HepG2 (cell line): Measurements from ENCODE around the gene ESRP2. TPM values are rescaled to one million over a fixed set of nuclear protein-coding genes. Genes with fewer than 3 reads are reported as not detected.

ENCODE experiments used
- ATAC-seq: fragments of 200-7000 bp; cut with Tn5 transposase; 3 replicates; pipeline ENCODE4 v1.9.1; 2020; ENCODE audit warnings: mild to moderate bottlenecking, moderate library complexity
- BruUV-seq: library from RNA; stranded (reverse); fragments of 400-500 nt; replicated peaks from 2 replicates; lab custom pipeline; 2021; lab: Mats Ljungman, UMichigan
- CTCF ChIA-PET: fragments of 300-600 bp; formaldehyde crosslinking; extraction: SDS; loops from one replicate; lab custom pipeline; 2021; ENCODE audit warnings: low total read pairs, inconsistent platforms, low intra/inter-chr PET ratio; lab: Yijun Ruan, JAX
- POLR2A ChIA-PET: fragments of 350-600 bp; sonication (Branson Sonifier 250); formaldehyde crosslinking; loops from one replicate; lab custom pipeline; 2020; ENCODE audit warnings: antibody characterized with exemption, inconsistent platforms; lab: Yijun Ruan, JAX
- DNase-seq: peaks from one replicate; pipeline ENCODE4 v3.0.0-alpha.2; 2015; ENCODE audit warnings: low spot score
- FAIRE-seq: peaks from 3 replicates; lab custom pipeline; 2011; peaks lifted over from hg19 to GRCh38; lab: Jason Lieb, UNC
- H2AFZ ChIP-seq: one replicate; pipeline ENCODE4 v1.6.1; 2011; ENCODE audit warnings: low read length, inconsistent platforms
- H3K27ac ChIP-seq: fragments of 300-600 bp; 3 replicates; pipeline ENCODE4 v1.8.0; 2011; ENCODE audit warnings: mixed run types, mild to moderate bottlenecking, mixed read lengths, low read length, inconsistent platforms; ENCODE audit not compliant: insufficient read depth; ENCODE audit errors: extremely low read length
- H3K27me3 ChIP-seq, 2 experiments: fragments of 200-600 bp in 1 of 2; 2 replicates in 1 of 2; 3 replicates in 1 of 2; pipeline versions ENCODE4 v1.6.0 to v1.8.0; 2011; ENCODE audit warnings: low read length in 2 of 2, mild to moderate bottlenecking in 2 of 2, moderate library complexity in 2 of 2, inconsistent platforms in 1 of 2; ENCODE audit not compliant: insufficient read depth in 2 of 2, control insufficient read depth in 1 of 2
- H3K36me3 ChIP-seq, 2 experiments: fragments of 200-600 bp in 1 of 2; replicated peaks in 1 of 2; 2 replicates in 1 of 2; 3 replicates in 1 of 2; pipeline versions ENCODE4 v1.5.1 to v1.8.0; 2011; ENCODE audit warnings: low read length in 2 of 2, inconsistent platforms in 1 of 2; ENCODE audit not compliant: insufficient read depth in 2 of 2, control insufficient read depth in 1 of 2
- H3K4me1 ChIP-seq: 2 replicates; pipeline ENCODE4 v1.5.1; 2012; ENCODE audit warnings: low read length, inconsistent platforms; ENCODE audit not compliant: insufficient read depth
- H3K4me2 ChIP-seq: 2 replicates; pipeline ENCODE4 v1.6.0; 2011; ENCODE audit warnings: low read depth, low read length, inconsistent platforms
- H3K4me3 ChIP-seq, 3 experiments: fragments of 200-600 bp in 1 of 3; sonication (generic), shearing (Covaris generic) in 1 of 3; replicated peaks in 1 of 3; 2 replicates each; pipeline ENCODE4 v1.5.1; 2011 to 2016; ENCODE audit warnings: low read length in 3 of 3, inconsistent platforms in 2 of 3, low read depth in 2 of 3, mild to moderate bottlenecking in 2 of 3, control low read depth in 1 of 3, mixed read lengths in 1 of 3; ENCODE audit not compliant: insufficient read depth in 1 of 3
- H3K79me2 ChIP-seq: one replicate; pipeline ENCODE4 v1.6.1; 2011; ENCODE audit warnings: low read length, inconsistent platforms; ENCODE audit not compliant: insufficient read depth
- H3K9ac ChIP-seq: 2 replicates; pipeline ENCODE4 v1.6.0; 2011; ENCODE audit warnings: mild to moderate bottlenecking, low read depth, low read length, inconsistent platforms; ENCODE audit not compliant: insufficient read depth
- H3K9me3 ChIP-seq: 2 replicates; pipeline ENCODE4 v1.5.1; 2012; ENCODE audit warnings: mild to moderate bottlenecking, low read length
- H4K20me1 ChIP-seq: 2 replicates; pipeline ENCODE4 v1.6.0; 2011; ENCODE audit warnings: inconsistent platforms, mild to moderate bottlenecking, low read length, moderate library complexity; ENCODE audit not compliant: insufficient read depth
- AGO1 ChIP-seq: fragments of 200-400 bp; formaldehyde crosslinking; IDR thresholded peaks from 2 replicates; pipeline ENCODE4 v1.6.1; 2017; ENCODE audit warnings: mild to moderate bottlenecking, low read depth, low read length, moderate library complexity; ENCODE audit not compliant: poor library complexity, severe bottlenecking
- ARNT ChIP-seq: fragments of 450-650 bp; IDR thresholded peaks from 2 replicates; pipeline ENCODE4 v1.6.1; 2017
- BORCS8-MEF2B ChIP-seq: sonication (generic); formaldehyde crosslinking; IDR thresholded peaks from 2 replicates; pipeline ENCODE4 v1.8.0; 2022; ENCODE audit warnings: mild to moderate bottlenecking, missing genetic modification reagents
- GTF2F1 ChIP-seq: fragments of 150-350 bp; IDR thresholded peaks from 2 replicates; pipeline ENCODE4 v1.6.1; 2014; ENCODE audit warnings: low read length
- HIVEP1 ChIP-seq: sonication (generic); formaldehyde crosslinking; IDR thresholded peaks from 2 replicates; pipeline ENCODE4 v1.4.0; 2020; ENCODE audit warnings: mild to moderate bottlenecking, missing genetic modification reagents
- HMG20A ChIP-seq: IDR thresholded peaks from 2 replicates; pipeline ENCODE4 v1.6.1; 2016; ENCODE audit warnings: borderline replicate concordance
- KDM5B ChIP-seq: sonication (generic); formaldehyde crosslinking; IDR thresholded peaks from 2 replicates; pipeline ENCODE4 v1.4.0; 2020; ENCODE audit warnings: missing genetic modification reagents, mild to moderate bottlenecking, borderline replicate concordance
- KLF13 ChIP-seq: sonication (generic); formaldehyde crosslinking; IDR thresholded peaks from 2 replicates; pipeline ENCODE4 v1.4.0; 2020; ENCODE audit warnings: mild to moderate bottlenecking, missing genetic modification reagents
- MTA3 ChIP-seq: sonication (generic); formaldehyde crosslinking; IDR thresholded peaks from 2 replicates; pipeline ENCODE4 v1.4.0; 2020; ENCODE audit warnings: missing genetic modification reagents
- MZF1 ChIP-seq: sonication (generic); formaldehyde crosslinking; IDR thresholded peaks from 2 replicates; pipeline ENCODE4 v1.8.1; 2023; ENCODE audit warnings: mild to moderate bottlenecking, missing genetic modification reagents, borderline replicate concordance
- NFYC ChIP-seq: IDR thresholded peaks from 2 replicates; pipeline ENCODE4 v1.6.1; 2016; ENCODE audit warnings: missing genetic modification reagents, missing compliant biosample characterization
- PLRG1 ChIP-seq: fragments of 450-650 bp; conservative IDR thresholded peaks from 2 replicates; pipeline ENCODE4 v1.6.1; 2016
- PPARG ChIP-seq: conservative IDR thresholded peaks from 2 replicates; pipeline ENCODE4 v1.6.1; 2016; ENCODE audit warnings: missing biosample characterization, missing genetic modification reagents
- SOX5 ChIP-seq: IDR thresholded peaks from 2 replicates; pipeline ENCODE4 v1.6.1; 2016; ENCODE audit warnings: borderline replicate concordance
- SPEN ChIP-seq: sonication (generic); formaldehyde crosslinking; IDR thresholded peaks from 2 replicates; pipeline ENCODE4 v1.5.1; 2020; ENCODE audit warnings: low read depth, mild to moderate bottlenecking, missing genetic modification reagents
- ZBTB37 ChIP-seq: sonication (generic); formaldehyde crosslinking; IDR thresholded peaks from 2 replicates; pipeline ENCODE4 v1.4.0; 2020; ENCODE audit warnings: mild to moderate bottlenecking, missing genetic modification reagents
- ZMYM3 ChIP-seq: sonication (generic); formaldehyde crosslinking; IDR thresholded peaks from 2 replicates; pipeline ENCODE4 v1.5.1; 2020; ENCODE audit warnings: mild to moderate bottlenecking, missing genetic modification reagents
- ZMYM4 ChIP-seq: sonication (generic); formaldehyde crosslinking; IDR thresholded peaks from 2 replicates; pipeline ENCODE4 v1.8.1; 2023; ENCODE audit warnings: mild to moderate bottlenecking, missing genetic modification reagents
- ZNF138 ChIP-seq: sonication (generic); formaldehyde crosslinking; IDR thresholded peaks from 2 replicates; pipeline ENCODE4 v1.5.0; 2020; ENCODE audit warnings: mild to moderate bottlenecking, low read depth, missing genetic modification reagents
- WGBS: methylation state at CpG from one replicate; pipeline ENCODE4 v1.1.6; 2017; ENCODE audit warnings: low lambda C conversion rate; 5-methylcytosine and 5-hydroxymethylcytosine counted together
- in situ Hi-C: cut with HindIII; loops from 2 replicates; pipeline ENCODE4 v1.10.0; 2017; ENCODE audit warnings: low pct_unique_long_range_greater_than_20kb; ENCODE audit not compliant: extremely low pct_ligation_motif_present
- intact Hi-C: fragments of 100-400 bp; cut with micrococcal nuclease; formaldehyde crosslinking; loops from one replicate; pipeline ENCODE4 v1.10.0; 2022; ENCODE audit not compliant: unreplicated experiment
- polyA plus RNA-seq, 8 experiments: library from polyadenylated mRNA; depleted of rRNA in 3 of 8; stranded (reverse) in 7 of 8; unstranded in 1 of 8; fragments of >200 nt; fragmentation: Illumina TruSeq in 4 of 8; extraction: Trizol in 4 of 8; gene quantifications; 2 replicates each; pipeline versions ENCODE4 v1.2.1 to v1.2.3, GENCODE V29; 2011 to 2016; ENCODE audit warnings: low read depth in 4 of 8, missing spikeins in 1 of 8, mixed read lengths in 1 of 8; ENCODE audit not compliant: insufficient read depth in 1 of 8
- total RNA-seq, 5 experiments: library from RNA; depleted of rRNA; stranded (reverse); fragments of >200 nt; fragmentation: Illumina TruSeq; extraction: Trizol; gene quantifications; 2 replicates each; pipeline ENCODE4 v1.2.3, GENCODE V29; 2016; ENCODE audit warnings: low read depth in 1 of 5
- TF ChIP-seq, protein P1 (sequence below), 2 experiments: fragments of 450-650 bp in 1 of 2; sonication (generic) in 1 of 2; formaldehyde crosslinking; IDR thresholded peaks; 2 replicates each; pipeline versions ENCODE4 v1.5.0 to v1.8.0; 2020 to 2022; ENCODE audit warnings: mild to moderate bottlenecking in 1 of 2, missing genetic modification reagents in 1 of 2
- TF ChIP-seq, protein P2 (sequence below): sonication (generic); formaldehyde crosslinking; IDR thresholded peaks from 2 replicates; pipeline ENCODE4 v1.9.0; 2021; ENCODE audit warnings: missing genetic modification reagents, mild to moderate bottlenecking, borderline replicate concordance

ESRP2 gene
- total and polyA plus RNA-seq, 2 of the 13 experiments (the other 11 are each of a cell fraction or from before 2014, with no cell fraction given) = 21.1 to 32.4 TPM

DNA sequence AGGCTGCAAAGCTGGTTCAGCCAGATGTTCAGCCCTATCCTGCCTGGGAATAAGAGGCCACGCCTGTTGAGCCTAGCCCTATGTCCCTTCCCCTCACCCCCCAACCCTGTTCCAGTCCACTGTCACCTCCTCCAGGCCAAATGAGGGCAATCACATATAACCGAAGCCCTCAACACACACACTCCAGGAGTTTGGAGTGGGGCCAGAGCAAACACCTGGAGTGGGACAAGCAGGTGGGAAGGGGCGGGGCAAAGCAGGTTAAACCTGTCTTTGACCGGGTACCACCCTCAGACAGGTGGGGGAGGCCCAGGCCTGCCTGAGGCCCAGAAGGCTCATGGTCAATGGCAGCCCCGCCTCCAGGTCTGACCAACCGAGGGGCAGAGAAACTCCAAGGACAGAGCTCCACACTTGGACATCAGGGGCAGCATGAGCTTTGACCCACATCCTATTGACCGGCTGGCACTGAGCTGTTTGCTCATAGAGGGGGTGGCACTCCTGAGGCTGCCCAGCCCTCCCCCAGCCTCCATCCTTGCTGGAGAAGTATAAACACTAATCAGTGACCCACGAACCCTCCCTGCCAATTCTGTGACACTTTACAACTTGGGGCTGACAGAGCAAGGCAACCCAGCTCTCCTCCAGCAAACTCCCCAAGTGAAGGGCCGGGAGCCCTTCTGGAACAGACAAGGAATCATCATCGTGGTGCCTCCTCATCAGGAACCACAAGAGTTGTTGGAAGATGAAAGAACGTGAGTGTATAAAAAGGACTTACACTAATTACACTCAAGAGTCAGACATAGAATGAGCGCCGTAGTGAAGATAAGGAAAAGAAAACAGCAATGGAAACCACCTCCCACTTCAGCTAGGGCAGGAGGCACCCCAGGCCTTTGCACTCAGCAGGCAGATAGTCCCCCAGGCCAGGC, 1.5 kb downstream of the ESRP2 start:
- POLR2A ChIA-PET = interaction anchor here (0.7 to 5.6 kb wide), 25 partner anchors 10 to 389 kb away, joined by 3 to 100 read pairs (median 4); partner anchors contain the start of genes DUS2, LCAT, NFATC3 and PLA2G15
- Histone ChIP-seq H3K4me2 (peak overlapping the region; percentile 99), H4K20me1 (peaks cover 38% of the 10 kb centered on the region), H3K4me1 (peaks cover 38% of the 10 kb centered on the region), H3K27me3 (no peaks in the 10 kb centered on the region; a peak in 1 of 5 replicates), H3K27ac (peak overlapping the region; percentile 85), H3K9ac (peak overlapping the region; percentile 85), H2AFZ (no peak overlapping the region), H3K36me3 (peaks cover 33 to 39% of the 10 kb centered on the region in 2 experiments), H3K9me3 (no peaks in the 10 kb centered on the region), H3K4me3 (peak overlapping the region; percentile 66 to 94 (median 93)), H3K79me2 (peaks cover 29% of the 10 kb centered on the region)
- WGBS = 6% methylated on average over 13 of the region's 13 CpGs
- TSS peak; percentile 32 for BruUV-seq
- intact Hi-C loops (no loop called here), in situ Hi-C loops (loop anchor here (10.0 kb wide), 1 partner anchor 150 kb away; the partner anchor contains the start of gene NFATC3)
- FAIRE-seq = peak; percentile 93
- DNase-seq = peak; percentile 85
- CTCF ChIA-PET = interaction anchor here (0.9 kb wide), 1 partner anchor 27 kb away, joined by 3 read pairs; no protein-coding TSS in a partner anchor
- peak; percentile 43 for ATAC-seq
- TF ChIP-seq NFYC (CRISPR knock-in tag) = no peak
- TF ChIP-seq HIVEP1 (CRISPR knock-in tag) = no peak
- no peak for TF ChIP-seq AGO1
- TF ChIP-seq SPEN (CRISPR knock-in tag) = peak; percentile 76
- TF ChIP-seq, protein P1, sequence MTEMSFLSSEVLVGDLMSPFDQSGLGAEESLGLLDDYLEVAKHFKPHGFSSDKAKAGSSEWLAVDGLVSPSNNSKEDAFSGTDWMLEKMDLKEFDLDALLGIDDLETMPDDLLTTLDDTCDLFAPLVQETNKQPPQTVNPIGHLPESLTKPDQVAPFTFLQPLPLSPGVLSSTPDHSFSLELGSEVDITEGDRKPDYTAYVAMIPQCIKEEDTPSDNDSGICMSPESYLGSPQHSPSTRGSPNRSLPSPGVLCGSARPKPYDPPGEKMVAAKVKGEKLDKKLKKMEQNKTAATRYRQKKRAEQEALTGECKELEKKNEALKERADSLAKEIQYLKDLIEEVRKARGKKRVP (CRISPR knock-in tag; IDR thresholded peaks at IDR 0.05) = no peak
- peak; percentile 96 for TF ChIP-seq PPARG (CRISPR knock-in tag)
- no peak for TF ChIP-seq ZBTB37
- TF ChIP-seq HMG20A (CRISPR knock-in tag) = peak; percentile 61
- TF ChIP-seq SOX5 (CRISPR knock-in tag) = peak; percentile 53; the same call in 1 of the 2 replicates
- TF ChIP-seq, protein P2, sequence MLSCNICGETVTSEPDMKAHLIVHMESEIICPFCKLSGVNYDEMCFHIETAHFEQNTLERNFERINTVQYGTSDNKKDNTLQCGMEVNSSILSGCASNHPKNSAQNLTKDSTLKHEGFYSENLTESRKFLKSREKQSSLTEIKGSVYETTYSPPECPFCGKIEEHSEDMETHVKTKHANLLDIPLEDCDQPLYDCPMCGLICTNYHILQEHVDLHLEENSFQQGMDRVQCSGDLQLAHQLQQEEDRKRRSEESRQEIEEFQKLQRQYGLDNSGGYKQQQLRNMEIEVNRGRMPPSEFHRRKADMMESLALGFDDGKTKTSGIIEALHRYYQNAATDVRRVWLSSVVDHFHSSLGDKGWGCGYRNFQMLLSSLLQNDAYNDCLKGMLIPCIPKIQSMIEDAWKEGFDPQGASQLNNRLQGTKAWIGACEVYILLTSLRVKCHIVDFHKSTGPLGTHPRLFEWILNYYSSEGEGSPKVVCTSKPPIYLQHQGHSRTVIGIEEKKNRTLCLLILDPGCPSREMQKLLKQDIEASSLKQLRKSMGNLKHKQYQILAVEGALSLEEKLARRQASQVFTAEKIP = no peak
- no peak for TF ChIP-seq BORCS8-MEF2B (CRISPR knock-in tag)
- TF ChIP-seq MZF1 (CRISPR knock-in tag) = no peak
- no peak for TF ChIP-seq KLF13 (CRISPR knock-in tag)
- TF ChIP-seq KDM5B (CRISPR knock-in tag) = 0 out of 2 replicates have a peak, but pooled peaks have one; percentile 25
- TF ChIP-seq GTF2F1 = no peak
- TF ChIP-seq MTA3 (CRISPR knock-in tag) = no peak
- TF ChIP-seq ZMYM3 (CRISPR knock-in tag) = no peak
- no peak for TF ChIP-seq PLRG1
- TF ChIP-seq ZMYM4 = no peak; the same call in 1 of the 2 replicates
- no peak for TF ChIP-seq ZNF138 (CRISPR knock-in tag)
- TF ChIP-seq ARNT = no peak
